GM21619 (cell line): Measurements from ENCODE around the gene WTIP.
"Not testable (repeated sequence)": the region's sequence is repeated elsewhere in the genome, so short reads cannot be mapped to it uniquely, and the experiment has no call there.

Experiments used
- ATAC-seq: cut with Tn5 transposase; IDR thresholded peaks from one replicate; pipeline ENCODE4 v1.9.1; 2021; ENCODE audit not compliant: unreplicated experiment

WTIP gene

DNA sequence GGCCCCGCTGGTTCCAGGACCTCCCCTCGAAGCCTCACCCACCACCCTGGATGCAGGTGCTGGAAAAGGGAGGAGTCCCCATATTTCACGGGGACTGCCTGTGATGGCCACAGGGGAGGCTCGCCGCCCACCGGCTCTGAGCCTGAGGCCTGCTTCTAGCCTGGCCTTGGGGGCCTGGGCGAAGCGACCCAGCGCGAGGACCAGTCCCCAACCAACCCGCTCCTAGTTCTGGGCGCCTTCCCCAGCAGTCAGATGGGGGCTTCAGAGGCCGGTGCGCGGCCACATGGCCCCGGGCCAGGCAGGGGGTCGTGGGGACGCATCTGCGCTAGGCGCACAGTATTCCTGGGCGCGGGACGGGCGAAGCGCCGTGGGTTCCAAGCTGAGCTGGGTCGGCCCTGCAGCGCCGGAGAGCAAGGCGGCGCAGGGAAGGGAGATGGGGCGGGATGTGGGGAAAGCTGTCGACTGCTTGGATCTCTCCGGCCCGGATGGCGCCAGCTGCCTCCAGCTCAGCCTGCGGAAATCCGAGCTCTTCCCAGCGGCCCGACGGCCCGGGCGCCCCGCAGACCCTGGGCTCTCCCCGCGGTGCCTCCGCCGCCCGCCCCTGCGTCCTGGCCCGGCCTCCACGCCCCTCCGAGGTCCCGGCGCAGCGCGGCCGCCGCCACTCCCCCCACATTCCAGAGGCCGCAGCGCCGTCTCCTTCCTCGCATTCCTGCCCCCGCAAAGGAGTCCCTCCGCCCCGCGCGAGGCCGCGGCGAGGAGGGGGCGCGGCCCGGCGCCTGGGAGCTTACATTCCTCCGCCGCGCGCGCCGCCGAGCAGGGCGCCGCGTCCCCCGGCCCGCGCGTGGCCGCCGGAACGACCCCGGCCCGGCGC lies at the start of gene WTIP:
TSS of gene WTIP (plus strand) at position 788 of the 871 bp plus-strand sequence. CDS start 217 bp downstream, outside the sequence.
- ATAC-seq = no peak

DNA sequence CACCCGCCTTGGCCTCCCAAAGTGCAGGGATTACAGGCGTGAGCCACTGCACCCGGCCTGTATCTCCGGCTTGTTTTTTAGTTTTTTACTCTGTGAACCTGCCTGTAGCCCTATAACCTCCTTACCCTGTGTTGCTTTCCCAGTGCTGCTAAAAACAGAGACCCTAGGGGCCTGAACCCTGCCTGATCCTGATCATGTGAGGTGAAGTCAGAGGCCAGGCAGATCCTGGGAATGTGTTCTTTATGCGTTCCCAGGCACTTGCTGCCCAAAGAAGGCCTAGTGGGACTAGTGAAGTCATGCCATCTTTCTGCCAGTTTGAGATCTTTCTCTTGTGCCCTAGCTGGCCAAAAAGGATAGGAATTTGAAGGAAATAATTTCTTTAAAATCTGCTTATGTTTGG lies 48.8 kb upstream of the WTIP start:
- no peak for ATAC-seq

DNA sequence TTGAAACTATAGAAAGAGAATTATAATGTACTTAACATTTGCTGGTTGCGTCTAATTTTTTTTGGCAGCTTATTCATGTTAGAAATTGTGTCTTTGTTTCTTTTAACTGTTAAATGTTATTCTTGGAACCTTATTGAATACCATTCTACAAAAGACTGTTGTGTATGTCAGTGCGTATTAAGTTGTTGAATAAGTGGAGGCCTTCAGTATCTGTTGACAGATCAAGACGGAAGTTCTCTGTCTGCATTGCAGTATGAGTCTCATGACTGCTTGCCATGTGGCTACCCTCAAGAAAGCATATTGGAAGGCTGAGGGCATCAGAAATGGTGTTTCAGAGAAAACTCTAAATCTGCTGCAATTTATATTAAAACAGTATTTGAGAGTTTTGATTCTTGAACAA lies 44.8 kb upstream of the WTIP start:
- no peak for ATAC-seq

DNA sequence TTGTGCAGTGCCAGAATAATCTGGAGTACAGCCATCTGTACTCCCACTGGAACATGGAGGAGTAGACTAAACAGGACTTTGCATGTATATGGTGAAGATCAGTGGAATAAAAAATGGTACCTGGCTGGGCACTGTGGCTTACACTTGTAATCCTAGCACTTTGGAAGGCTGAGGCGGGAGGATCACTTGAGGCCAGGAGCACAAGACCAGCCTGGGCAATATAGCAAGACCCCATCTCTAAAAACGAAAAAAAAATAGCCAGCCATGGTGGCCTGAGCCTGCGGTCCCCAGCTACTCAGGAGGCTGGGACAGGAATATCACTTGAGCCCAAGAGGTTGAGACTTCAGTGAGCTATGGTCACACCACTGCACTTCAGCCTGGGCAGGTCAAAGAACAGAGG lies 33.4 kb upstream of the WTIP start:
- no peak for ATAC-seq

DNA sequence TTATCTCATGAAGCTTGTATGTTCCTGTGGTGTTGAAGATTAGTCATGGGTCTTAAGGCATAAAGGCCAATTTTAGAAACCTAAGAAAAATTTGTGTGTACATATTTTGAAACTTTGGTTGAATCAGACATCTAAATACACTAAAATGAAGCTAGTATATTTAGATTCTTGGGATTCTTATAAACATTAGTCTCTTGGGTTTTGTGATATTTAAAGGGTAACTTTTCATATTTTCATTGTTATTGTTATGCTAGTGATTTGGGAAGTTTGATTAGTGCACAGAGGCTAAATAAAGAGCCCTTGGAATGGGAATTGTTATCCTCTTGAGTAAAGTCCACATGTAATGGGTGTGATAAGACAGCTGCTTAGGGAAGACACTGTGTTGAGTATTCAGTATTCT lies 28.8 kb upstream of the WTIP start:
- ATAC-seq = no peak

DNA sequence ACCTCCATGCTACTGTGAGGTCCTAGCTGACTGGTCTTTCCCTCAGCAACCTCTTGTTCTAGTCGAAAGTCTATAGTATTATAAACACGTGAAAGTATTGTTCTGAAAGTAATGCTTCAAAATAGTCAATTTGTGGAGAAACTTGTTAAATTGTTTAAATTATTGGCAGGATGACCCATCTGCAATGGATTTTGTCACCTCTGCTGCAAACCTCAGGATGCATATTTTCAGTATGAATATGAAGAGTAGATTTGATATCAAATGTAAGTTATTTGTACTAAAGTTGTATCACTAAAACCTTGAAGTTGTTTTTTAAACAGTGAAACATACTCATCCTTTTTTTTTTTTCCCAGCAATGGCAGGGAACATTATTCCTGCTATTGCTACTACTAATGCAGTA lies 27.5 kb upstream of the WTIP start:
- ATAC-seq = no peak

DNA sequence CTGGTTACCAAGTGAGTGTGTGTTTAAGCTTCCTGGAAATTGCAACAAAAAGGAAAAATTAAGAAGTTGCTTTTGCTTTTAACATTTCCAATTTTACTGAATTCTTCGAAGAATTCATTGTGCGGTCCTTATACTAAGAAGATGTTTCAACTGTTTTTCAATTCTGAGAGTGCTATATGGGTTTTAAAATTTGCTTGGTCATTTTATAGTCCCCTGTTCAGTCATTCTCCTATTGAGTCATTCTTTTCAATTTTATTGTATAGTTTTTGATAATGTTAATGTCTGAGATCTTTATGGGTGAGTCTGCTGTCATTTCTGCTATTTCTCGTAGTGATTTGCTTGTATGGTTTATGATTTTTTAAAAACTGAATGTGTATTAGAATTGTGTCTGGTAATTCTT lies 26.9 kb upstream of the WTIP start:
- no peak for ATAC-seq

DNA sequence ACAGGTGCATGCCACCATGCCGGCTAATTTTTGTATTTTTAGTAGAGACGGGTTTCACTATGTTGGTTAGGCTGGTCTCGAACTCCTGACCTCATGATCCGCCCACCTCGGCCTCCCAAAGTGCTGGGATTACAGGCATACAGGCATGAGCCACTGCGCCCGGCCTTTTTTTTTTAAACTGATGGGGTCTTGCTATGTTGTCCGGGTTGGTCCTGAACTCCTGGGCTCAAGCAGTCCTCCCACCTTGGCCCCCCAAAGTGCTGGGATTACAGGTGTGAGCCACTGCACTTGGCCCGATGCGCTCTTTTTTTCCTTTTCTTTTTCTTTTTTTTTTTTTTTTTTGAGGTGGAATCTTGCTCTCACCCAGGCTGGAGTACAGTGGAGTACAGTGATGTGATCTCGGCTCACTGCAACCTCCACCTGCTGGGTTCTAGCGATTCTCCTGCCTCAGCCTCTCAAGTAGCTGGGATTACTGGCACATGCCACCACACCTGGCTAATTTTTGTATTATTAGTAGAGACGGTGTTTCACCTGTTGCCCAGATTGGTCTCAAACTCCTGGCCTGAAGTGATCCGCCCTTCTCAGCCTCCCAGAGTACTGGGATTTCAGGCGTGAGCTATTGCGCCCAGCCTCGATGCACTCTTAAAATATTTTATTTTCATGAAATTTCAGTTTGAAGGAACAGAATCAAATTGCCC lies 25.6 kb upstream of the WTIP start:
- ATAC-seq = not testable (repeated sequence)

DNA sequence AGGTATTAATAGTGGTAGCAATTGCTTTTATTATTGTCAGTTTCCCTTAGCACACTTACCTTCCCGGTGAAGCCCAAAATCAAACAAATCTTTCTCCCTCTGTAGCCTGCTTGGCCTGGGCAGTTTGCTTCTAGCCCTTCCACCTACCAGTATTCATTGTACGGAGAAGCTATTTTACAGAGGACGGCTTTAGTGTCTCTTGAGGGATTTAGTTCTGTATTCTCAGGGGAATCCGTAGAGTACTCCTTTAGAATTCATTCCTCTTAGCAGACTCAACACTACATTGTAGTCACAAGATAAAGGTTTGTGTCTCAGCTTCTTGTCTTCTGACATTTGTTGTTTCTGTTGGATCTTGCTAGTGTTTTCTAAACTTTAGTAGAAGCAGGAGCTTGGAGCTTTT lies 24.1 kb upstream of the WTIP start:
- no peak for ATAC-seq

DNA sequence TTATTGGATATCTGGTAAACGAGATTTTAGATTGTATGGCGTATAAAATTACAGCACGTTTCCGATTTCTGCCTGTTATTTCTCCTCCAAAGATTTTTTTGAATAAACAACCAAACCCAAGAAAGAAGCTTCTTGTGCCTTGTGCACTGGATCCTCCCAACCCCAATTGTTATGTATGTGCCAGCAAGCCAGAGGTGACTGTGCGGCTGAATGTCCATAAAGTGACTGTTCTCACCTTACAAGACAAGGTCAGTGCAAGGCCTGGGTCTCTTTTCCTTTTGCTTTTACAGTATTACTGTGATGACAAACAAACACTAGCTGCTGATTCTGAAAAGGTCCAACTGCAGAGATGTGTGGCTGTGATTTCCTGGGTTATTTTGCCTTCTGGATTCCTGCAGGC lies 22.9 kb upstream of the WTIP start:
- ATAC-seq = no peak

DNA sequence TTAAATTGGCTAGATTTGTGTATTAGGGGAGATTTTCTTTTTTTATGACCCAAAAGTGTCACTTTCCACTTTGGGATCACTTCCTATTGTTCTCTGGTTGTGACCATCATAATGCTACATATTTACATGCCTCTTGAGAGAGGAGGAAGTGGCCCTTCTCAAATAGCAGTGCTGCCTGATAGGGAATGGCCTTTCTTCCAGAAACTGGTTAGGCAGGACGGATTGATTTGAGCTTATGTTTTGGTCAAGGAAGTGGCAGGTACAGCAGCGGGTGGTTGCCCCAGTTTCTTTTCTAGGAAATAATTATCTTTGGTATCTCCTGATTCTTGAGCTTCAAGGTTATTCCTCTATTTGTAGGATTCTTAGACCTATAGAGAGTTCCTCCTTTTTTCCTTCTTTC lies 21.9 kb upstream of the WTIP start:
- ATAC-seq = no peak

DNA sequence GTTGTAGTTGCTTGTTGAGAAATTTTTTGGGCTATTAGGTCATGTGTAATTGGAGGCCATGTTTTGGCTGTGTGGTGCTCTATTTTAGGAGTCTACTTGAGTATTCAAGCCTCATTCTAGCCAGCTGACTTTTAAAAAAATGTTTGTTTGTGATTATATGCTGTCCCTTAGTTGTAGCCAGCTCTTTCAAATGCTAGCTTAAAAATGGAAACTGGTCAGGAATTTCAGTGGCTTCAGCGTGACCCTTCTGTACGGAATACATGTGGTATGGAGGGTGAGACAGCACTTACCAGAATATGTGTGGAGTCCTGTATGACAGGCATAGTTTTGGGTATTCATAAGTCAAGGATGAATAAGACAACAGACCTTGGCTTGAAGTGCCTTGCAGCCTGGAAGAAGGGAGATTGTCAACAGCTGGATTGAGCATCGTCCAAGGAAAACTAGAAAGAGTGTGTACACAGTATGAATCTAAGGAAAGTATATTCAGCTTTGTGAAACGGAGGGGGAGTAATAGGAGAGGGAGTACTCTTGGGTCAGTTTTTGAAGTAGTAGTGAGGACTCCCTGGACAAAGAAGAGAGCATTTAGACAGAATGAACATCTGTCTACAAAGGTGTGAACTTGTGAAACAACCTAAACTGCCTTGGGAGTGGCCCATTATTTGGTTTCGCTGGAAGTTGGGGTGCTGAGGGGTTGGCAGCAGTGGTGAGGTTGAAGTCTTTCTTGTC lies 20.0 kb upstream of the WTIP start:
- ATAC-seq = no peak

DNA sequence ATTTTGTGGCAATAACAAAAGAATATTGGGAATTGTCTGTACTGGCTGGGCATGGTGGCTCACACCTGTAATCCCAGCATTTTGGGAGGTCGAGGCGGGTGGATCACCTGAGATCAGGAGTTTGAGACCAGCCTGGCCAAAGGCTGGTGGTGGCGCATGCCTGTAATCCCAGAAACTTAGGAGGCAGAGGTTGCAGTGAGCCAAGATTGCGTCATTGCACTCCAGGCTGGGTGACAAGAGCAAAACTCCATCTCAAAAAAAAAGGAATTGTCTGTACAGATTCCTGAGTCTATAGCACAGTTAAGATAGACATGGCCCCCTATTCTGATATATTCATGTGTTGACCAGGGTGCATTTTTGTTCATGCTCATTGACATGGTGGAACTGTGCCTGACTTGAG lies 16.8 kb upstream of the WTIP start:
- not testable (repeated sequence) for ATAC-seq

DNA sequence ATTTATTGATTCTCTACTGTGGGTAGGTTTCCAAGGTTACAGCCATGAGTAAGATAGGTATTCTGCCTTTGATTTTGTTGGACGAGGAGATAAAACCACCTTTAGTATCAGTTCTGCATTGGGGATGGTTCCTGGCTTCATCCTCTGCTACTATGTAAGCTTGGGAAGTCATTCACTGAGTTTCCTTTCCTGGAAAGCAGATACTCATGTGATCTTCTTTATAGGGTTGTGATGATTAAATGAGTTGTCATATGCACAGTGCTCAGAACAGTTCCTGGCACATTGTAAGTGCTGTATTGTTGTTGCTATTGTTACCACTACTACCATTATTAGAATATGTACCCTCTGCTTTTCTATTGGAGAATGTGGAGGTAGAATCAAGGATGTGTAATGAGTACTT lies 13.1 kb upstream of the WTIP start:
- no peak for ATAC-seq

DNA sequence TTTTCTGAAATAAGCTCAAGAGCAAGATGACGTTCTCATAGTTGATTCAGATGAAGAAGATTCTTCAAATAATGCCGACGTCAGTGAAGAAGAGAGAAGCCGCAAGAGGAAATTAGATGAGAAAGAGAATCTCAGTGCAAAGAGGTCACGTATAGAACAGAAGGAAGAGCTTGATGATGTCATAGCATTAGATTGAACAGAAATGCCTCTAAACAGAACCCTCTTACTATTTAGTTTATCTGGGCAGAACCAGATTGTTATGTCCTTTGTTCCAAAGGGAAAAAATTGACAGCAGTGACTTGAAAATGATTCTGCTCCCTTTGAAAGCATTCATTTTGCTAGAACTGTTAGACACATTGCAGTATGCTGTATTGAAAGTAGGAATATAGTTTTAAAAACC lies 12.5 kb upstream of the WTIP start:
- not testable (repeated sequence) for ATAC-seq

DNA sequence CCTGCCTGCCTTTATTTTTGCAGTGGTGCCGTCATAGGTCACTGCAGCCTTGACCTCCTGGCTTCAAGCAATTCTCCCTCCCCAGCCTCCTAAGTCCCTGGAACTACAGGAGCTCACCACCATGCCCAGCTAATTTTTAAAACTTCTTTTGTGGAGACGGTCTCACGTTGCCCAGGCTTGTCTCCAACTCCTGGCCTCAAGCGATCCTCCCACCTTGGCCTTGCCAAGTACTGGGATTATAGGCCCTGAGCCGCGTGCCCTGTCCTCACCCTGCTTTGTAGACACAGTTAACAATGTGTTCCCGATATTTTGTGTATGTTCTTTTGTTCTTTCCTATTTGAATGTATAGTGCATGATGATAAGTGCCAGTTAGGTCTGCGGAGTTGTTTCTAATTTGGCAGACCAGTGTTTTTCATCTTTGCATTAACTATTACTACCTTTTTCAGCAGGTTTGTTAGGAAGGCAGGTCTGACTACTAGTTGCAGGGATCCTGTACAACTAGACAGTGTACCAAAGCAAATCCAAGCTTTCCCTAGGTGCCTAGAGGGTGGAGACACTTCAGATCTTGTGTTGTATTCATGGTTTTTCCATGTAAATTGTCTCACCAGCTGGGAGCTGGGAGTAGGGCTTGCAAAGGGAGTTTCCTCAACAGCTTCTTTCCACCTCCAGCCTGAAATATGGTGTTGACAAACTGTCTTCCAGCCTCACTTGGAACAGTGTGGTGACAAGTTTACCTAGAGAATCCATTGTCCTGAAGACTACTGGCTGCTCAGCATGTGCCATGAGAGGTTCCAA lies 9.5 kb upstream of the WTIP start:
- ATAC-seq = no peak

DNA sequence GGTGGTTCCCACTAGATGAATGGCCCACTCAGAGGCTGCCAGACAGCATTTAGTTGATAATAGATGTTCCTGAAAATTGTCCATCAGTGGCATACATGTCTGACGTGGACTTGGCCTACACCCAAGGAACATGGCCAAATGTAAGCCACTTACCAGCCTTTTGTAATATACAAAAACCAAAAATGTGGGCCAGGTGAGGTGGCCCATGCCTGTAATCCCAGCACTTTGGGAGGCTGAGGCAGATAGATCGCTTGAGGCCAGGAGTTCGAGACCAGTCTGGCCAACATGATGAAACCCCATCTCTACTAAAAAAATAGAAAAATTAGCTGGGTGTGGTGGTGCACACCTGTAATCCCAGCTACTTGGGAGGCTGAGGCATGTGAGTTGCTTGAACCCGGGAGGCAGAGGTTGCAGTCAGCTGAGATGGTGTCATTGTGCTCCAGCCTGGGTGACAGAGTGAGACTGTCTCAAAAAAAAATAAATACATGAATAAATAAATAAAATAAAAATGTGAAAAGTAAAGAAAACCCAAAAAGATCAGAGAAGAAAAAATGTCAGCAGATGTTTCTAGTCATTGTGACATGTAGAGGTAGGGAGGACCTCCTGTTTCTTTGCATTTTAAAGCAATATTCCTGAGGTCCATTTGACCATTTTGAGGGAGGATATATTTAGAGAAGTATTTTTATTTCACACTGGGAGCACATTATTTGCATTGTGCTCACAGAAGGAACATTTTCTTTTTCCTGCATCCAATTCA lies 7.1 kb upstream of the WTIP start:
- no peak for ATAC-seq

DNA sequence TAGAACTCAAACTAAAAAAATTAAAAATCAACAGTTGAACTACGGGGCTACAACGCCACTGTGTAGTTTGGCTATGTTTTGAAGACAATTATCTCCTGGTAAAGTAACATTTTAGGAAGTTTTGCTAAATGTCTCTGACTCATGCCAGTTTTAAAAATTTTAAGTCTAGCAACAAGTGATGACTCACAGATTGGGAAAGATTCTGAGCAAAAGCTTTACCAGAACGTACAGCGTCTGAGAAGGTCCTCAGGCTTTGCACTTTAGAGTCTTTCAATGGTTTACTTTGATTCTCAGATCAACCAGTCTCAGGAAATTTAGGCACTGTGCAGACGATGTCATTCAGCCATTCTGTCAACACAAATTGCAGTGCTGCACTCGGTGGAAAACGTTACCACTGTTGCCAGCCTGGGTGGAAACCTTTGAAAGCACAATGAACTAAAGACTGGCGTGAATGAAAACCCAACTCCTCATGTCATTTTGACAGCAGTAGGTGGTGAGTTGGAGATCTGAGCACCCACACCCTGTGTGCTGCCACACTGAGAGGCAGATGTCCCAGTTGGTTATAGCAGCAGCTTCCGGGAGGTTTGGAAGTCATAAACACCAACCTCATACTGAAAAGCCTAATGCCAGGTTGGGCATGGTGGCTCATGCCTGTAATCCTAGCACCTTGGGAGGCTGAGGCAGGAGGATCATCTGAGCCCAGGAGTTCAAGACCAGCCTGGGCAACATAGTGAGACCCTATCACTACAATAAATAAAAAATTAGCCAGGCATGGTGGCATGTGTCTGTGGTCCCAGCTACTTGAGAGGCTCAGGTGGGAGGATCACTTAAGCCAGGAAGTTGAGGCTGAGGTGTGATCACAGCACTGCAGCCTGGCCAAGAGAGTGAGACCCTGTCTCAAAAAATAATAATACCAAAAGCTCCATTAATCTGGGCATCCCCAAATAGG lies 6.3 kb upstream of the WTIP start:
- no peak for ATAC-seq

DNA sequence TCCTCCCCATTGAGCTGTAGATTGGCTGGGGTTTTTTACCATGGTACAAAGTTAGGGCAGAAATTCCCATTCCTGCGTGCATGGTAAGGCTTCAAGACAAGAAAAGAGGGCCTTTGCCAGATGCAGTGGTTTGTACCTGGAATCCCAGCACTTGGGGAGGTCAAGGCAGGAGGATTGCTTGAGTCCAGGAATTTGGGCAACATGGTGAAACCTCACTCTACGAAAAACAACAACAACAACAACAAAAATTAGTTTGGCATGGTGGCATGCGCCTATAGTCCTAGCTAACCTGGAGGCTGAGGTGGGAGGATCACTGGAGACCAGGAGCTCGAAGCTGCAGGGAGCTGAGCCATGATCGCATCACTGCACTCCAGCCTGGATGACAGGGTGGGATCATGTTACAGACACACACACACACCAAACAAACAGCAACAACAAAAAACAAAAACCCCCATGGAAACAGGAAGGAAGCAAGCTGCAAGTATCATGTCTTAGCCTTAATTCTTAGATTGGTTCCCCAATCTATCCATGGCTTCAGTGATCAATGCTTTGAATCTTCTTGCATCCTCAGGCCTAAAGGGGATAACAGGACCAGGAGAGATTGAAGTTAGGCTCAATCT lies 5.5 kb upstream of the WTIP start:
- ATAC-seq = no peak
